Measurements from ENCODE around the gene CDKN2AIPNL. TPM values are rescaled to one million over a fixed set of nuclear protein-coding genes. Genes with fewer than 3 reads are reported as not detected.
"Not testable (repeated sequence)": the region's sequence is repeated elsewhere in the genome, so short reads cannot be mapped to it uniquely, and the experiment has no call there.

Gene CDKN2AIPNL
- total RNA-seq, 2 experiments from 2014 or later = 12.8 to 15.5 TPM

DNA sequence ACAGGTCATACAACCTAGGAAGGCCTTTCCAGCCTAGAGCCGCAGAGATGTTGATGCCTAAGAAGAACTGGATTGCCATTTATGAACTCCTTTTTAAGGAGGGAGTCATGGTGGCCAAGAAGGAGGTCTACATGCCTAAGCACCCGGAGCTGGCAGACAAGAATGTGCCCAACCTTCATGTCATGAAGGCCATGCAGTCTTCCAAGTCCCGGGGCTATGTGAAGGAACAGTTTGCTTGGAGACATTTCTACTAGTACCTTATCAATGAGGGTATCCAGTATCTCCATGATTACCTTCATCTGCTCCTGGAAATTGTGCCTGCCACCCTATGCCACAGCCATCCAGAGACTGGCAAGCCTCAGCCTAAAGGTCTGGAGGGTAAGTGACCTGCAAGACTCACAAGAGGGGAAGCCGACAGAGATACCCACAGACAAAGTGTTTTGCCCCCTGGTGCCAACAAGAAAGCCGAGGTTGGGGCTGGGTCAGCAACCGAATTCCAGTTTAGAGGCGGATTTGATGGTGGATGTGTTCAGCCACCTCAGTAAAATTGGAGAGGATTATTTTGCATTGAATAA, 11.2 kb upstream of the CDKN2AIPNL start:
- H3K27ac Mint-ChIP-seq = no peak overlapping the region
- H3K4me1 Mint-ChIP-seq (ENCODE audit: low read depth) = no peaks in the 10 kb centered on the region
- TF ChIP-seq, protein P1, sequence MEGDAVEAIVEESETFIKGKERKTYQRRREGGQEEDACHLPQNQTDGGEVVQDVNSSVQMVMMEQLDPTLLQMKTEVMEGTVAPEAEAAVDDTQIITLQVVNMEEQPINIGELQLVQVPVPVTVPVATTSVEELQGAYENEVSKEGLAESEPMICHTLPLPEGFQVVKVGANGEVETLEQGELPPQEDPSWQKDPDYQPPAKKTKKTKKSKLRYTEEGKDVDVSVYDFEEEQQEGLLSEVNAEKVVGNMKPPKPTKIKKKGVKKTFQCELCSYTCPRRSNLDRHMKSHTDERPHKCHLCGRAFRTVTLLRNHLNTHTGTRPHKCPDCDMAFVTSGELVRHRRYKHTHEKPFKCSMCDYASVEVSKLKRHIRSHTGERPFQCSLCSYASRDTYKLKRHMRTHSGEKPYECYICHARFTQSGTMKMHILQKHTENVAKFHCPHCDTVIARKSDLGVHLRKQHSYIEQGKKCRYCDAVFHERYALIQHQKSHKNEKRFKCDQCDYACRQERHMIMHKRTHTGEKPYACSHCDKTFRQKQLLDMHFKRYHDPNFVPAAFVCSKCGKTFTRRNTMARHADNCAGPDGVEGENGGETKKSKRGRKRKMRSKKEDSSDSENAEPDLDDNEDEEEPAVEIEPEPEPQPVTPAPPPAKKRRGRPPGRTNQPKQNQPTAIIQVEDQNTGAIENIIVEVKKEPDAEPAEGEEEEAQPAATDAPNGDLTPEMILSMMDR (IDR thresholded peaks at IDR 0.05) = no peak
- Histone ChIP-seq H3K27ac (ENCODE audit: low read depth in 1 of 2, low read length in 2 of 2) (no peak overlapping the region), H3K4me1 (ENCODE audit: insufficient read depth, low read length) (no peaks in the 10 kb centered on the region), H3K27me3 (ENCODE audit: control insufficient read depth in 1 of 2, insufficient read depth in 2 of 2, low read length in 2 of 2) (peaks cover 0 to 4% of the 10 kb centered on the region in 2 experiments), H3K9me3 (ENCODE audit: control insufficient read depth in 1 of 2, insufficient read depth in 1 of 2, low read length in 2 of 2) (no peaks in the 10 kb centered on the region), H3K4me3 (ENCODE audit: low read length) (no peak overlapping the region), H3K36me3 (ENCODE audit: insufficient read depth, low read length) (no peaks in the 10 kb centered on the region)
- POLR2A ChIA-PET = no interaction called here
- CTCF ChIA-PET = no interaction called here
- no peaks in the 10 kb centered on the region for H3K9me3 Mint-ChIP-seq
- no peak overlapping the region for H3K4me3 Mint-ChIP-seq
- ATAC-seq (ENCODE audit: poor library complexity) = no peak
- no peaks in the 10 kb centered on the region for H3K27me3 Mint-ChIP-seq
- intact Hi-C loops (cut with DNase I, micrococcal nuclease) = no loop called here
- H3K36me3 Mint-ChIP-seq (ENCODE audit: low read depth) = no peaks in the 10 kb centered on the region
- DNase-seq = no peak

DNA sequence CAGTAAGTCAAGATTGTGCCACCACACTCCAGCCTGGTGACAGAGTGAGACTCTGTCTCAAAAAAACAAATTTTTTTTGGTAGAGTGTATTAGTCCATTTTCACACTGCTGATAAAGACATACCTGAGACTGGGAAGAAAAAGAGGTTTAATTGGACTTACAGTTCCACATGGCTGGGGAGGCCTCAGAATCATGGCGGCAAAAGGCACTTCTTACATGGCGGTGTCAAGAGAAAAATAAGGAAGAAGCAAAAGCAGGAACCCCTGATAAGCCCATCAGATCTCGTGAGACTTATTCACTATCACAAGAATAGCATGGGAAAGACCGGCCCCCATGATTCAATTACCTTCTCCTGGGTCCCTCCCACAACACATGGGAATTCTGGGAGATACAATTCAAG, 9.4 kb upstream of the CDKN2AIPNL start:
- H3K27ac ChIP-seq (ENCODE audit: low read depth in 1 of 2, low read length in 2 of 2); H3K9me3 ChIP-seq (ENCODE audit: control insufficient read depth in 1 of 2, insufficient read depth in 1 of 2, low read length in 2 of 2); H3K4me3 Mint-ChIP-seq; intact Hi-C loops (cut with DNase I, micrococcal nuclease); H3K27me3 Mint-ChIP-seq; H3K27ac Mint-ChIP-seq; DNase-seq; ATAC-seq (ENCODE audit: poor library complexity); CTCF ChIA-PET; H3K27me3 ChIP-seq (ENCODE audit: control insufficient read depth in 1 of 2, insufficient read depth in 2 of 2, low read length in 2 of 2); H3K4me3 ChIP-seq (ENCODE audit: low read length); H3K9me3 Mint-ChIP-seq; H3K4me1 ChIP-seq (ENCODE audit: insufficient read depth, low read length); POLR2A ChIA-PET; H3K36me3 ChIP-seq (ENCODE audit: insufficient read depth, low read length); H3K36me3 Mint-ChIP-seq (ENCODE audit: low read depth); H3K4me1 Mint-ChIP-seq (ENCODE audit: low read depth): not testable (repeated sequence)

DNA sequence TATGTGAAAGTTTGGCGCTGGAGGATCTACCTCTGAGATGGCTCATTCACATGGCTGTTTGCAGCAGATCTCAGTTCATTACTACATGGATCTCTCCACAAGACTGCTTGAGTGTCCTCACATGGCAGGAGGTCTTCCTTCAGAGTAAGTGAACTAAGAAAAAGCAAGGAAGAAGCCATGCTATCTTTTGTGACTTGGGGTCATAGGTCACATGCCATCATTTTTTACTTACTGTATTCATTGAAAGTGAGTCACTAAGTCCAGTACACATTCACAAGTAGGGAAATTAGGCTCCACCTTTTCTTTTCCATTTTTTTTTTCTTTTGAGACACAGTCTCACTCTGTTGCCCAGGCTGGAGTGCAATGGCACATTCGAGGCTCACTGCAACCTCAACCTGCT, 8.7 kb upstream of the CDKN2AIPNL start:
- ATAC-seq (ENCODE audit: poor library complexity) = no peak
- POLR2A ChIA-PET = no interaction called here
- no peak overlapping the region for H3K27ac Mint-ChIP-seq

More for the DNA sequence above, 8.7 kb upstream of the CDKN2AIPNL start:
- DNase-seq = no peak
- Mint-ChIP-seq H3K4me1 (ENCODE audit: low read depth) (no peaks in the 10 kb centered on the region), H3K9me3 (no peaks in the 10 kb centered on the region), H3K27me3 (no peaks in the 10 kb centered on the region), H3K36me3 (ENCODE audit: low read depth) (no peaks in the 10 kb centered on the region), H3K4me3 (no peak overlapping the region)
- CTCF ChIA-PET = no interaction called here
- TF ChIP-seq, protein P1 (IDR thresholded peaks at IDR 0.05) = no peak
- Histone ChIP-seq H3K27me3 (ENCODE audit: control insufficient read depth in 1 of 2, insufficient read depth in 2 of 2, low read length in 2 of 2) (no peaks in the 10 kb centered on the region), H3K27ac (ENCODE audit: low read depth in 1 of 2, low read length in 2 of 2) (no peak overlapping the region), H3K9me3 (ENCODE audit: control insufficient read depth in 1 of 2, insufficient read depth in 1 of 2, low read length in 2 of 2) (no peaks in the 10 kb centered on the region), H3K4me3 (ENCODE audit: low read length) (no peak overlapping the region), H3K4me1 (ENCODE audit: insufficient read depth, low read length) (no peaks in the 10 kb centered on the region), H3K36me3 (ENCODE audit: insufficient read depth, low read length) (no peaks in the 10 kb centered on the region)
- intact Hi-C loops (cut with DNase I, micrococcal nuclease) = no loop called here
